ENCODE data around the gene MYBPH. TPM values are rescaled to one million over a fixed set of nuclear protein-coding genes. Genes with fewer than 3 reads are reported as not detected.

MYBPH gene
- 0.18 TPM for polyA plus RNA-seq (ENCODE audit: insufficient read length)
- long read RNA-seq, donor 1 = 0 reads
- long read RNA-seq, donor 2 = 0 reads
- long read RNA-seq, donor 3 = 0 reads
- long read RNA-seq, donor 4 = 0 reads
- long read RNA-seq, donor 5, partial matches to known transcripts = 0 of 1 reads
- long read RNA-seq, donor 5, other reads (novel, unspliced or antisense) = 0 of 1 reads
- long read RNA-seq, donor 6 = 0 reads
- long read RNA-seq, donor 7 = 0 reads
- long read RNA-seq, donor 8 = 0 reads

DNA sequence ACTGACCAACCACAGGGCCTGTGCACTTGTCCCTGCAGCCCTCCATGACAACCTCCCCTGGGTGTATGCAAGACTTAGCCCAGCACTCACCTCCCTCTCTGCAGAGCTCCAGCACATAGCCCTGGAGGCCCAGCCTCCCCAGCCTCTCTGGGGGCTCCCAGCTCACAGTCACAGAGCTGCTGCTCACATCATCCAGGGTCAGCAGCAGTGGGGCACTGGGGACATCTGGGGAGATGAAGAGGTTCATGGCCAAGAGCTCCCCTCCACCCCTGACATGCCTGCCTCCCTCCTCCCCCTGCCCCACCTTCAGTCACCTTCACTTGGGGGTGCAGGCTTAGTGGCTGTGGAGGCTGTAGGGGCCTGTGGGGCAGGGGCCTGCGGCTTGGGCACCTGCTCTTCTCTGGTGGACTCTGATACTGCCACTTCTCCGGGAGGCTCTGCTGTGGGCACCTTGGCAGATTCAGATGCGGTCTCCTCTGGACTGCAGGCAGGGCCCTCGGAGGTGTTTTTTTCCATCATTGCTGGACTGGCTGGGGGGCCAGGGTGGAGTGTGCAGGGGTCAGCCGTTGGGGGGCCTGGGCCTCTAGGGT lies at the start of gene MYBPH:
MYBPH (minus strand) TSS at position 590 of the 590 bp plus-strand sequence; CDS start at position 519, 71 bp downstream.
- no peak for DNase-seq

GRCh38 chr1:203225071-203225470 lies 49.4 kb upstream of the MYBPH start:
- no peak for DNase-seq

- no peak for DNase-seq
Observed at GRCh38 chr1:203223012-203223775, 47.6 kb upstream of the MYBPH start.

GRCh38 chr1:203219934-203220333 lies 44.3 kb upstream of the MYBPH start:
- no peak for DNase-seq

DNA sequence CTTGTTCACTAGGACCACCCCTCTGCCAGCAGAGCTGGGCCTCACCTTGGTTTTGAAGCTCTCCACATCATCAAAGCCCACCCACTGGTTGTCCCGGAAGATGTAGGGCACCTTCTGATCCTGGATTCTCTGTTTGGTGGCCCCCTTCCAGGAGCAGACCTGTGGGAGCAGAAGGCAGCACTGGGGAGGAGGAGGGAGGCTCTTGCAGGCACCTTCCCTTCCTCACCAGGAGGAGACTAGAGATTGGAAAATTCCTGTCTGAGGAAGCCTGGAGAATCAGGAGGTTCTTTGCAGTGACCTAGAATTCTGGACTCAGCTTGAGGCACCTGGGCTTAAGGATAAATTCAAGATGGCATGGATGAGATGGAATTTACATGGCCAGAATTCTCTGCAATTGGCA lies 43.5 kb upstream of the MYBPH start:
- DNase-seq = no peak

DNA sequence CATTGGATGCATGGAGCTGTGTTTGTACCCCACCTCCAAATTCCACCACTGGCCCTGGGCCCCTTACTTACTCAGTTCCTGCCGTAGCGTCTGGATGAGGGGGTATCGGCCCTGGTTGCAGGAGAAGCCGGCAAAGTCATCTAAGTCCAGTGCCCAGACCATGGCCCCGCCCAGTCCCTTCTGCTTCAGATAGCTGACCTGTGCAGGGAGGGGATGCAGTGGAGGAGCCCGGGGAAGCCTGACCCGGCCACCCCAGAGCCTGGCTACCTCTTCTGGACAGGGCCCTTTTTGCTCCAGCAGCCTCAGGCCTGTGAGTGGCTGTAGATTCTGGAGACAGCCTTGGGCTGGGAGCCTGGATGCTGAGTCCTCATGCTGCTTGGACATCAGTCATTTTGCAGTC lies 42.0 kb upstream of the MYBPH start:
- DNase-seq = no peak

DNA sequence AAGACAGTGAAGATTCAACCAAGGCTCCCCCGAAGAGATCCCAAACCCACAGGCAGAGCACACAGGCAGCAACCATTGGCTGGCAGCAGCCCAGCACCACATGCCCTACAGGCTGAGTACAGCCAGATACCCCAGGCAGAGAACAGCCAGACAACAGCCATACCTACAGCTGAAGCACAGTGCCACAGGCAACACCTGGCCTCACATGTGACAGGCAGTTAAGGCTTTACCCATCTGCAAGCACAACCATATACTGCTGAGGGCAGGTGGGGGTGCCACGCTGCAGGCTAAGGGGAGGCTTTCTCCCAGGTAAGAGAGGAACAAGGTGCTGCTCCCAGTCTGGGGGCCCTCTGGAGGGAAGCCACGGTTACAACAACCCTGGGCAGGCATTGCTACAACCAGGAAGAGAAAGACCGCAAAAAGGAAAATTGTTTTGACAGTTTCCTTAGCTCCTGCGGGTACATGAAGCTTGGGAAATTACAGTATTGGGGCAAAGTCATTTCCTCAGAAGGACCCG lies 41.6 kb upstream of the MYBPH start:
- no peak for DNase-seq

GRCh38 chr1:203216274-203217138 lies 40.9 kb upstream of the MYBPH start:
- peak; percentile 82 for DNase-seq

- no peak for DNase-seq
Observed at GRCh38 chr1:203215573-203215972, 39.9 kb upstream of the MYBPH start.

- DNase-seq = no peak
Observed at GRCh38 chr1:203214871-203215270, 39.2 kb upstream of the MYBPH start.

GRCh38 chr1:203213126-203213525 lies 37.5 kb upstream of the MYBPH start:
- no peak for DNase-seq

GRCh38 chr1:203211812-203212211 lies 36.2 kb upstream of the MYBPH start:
- DNase-seq = no peak

DNA sequence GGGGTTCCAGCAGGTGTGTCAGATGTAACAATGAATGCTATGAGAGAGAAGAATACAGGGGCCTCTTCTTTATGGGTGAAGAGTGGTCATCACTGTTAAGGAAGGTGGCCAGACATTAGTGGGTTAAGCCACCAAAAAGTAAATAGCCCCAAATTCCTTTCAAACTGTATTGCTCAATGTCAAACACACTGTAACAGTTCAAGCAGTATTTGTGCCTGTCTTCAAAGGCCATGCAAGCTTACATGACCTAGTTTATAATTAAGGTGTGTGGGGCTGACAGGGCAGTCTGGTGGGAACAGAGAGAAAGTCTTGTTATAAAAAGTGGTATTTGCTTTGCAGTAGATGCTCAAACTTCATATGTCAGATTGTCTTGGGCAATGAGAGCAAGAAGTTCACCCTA lies 35.4 kb upstream of the MYBPH start:
- DNase-seq = no peak

DNA sequence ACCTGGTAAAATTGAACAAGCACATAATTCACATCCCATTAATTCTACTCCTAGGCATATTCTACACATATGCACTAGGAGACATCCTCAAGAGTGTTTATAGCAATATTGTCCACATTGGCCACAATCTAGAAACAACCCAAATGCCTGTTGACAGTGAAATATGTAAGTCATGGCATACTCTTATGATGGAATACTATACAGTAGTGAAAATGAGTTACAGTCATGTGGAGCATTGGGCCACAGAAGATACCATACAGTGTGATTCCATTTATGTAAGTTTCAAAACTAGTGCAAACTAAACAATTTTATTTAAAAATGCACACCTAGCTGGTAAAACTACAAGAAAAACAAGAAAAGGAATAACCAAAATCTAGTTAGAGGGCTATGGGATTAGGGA lies 34.7 kb upstream of the MYBPH start:
- no peak for DNase-seq

DNA sequence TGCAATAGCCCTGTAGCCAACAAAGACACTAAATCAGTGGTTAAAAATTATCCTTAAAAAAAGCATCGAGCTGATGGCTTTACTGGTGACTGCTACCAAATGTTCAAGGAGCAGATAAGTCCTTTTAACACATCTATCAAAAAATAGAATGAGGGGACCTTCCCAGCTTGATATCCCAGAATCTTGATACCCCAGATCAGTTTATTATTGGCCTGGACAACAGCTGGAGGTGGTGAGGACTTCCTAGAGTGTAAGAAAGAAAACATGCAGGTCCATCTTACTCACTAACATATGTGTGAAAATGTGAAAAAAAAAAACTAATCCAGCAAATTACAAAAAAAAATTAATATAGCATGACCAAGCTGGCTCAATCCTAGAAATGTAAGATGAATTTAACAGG lies 32.6 kb upstream of the MYBPH start:
- DNase-seq = no peak

DNA sequence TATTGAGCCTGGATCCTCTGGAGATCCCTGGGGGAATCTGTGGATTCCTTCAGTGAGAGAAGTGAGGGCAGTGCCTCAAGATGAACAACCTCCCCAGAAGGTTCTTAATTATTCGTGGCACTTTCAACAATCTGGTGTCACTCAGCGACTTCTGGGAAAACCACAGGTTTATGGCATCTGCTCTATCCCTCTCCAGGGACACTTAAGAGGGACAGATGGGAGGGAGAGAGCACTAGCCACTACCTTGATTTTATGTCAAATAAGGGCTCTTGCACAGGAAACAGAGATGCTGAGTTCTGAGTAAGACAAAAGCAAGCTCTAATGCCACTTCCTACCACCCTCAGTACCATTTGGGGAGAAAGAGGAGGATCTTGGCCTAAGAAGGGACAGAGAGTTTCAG lies 32.1 kb upstream of the MYBPH start:
- no peak for DNase-seq

- DNase-seq = no peak
Observed at GRCh38 chr1:203206129-203206687, 30.6 kb upstream of the MYBPH start.

- DNase-seq = no peak
Observed at GRCh38 chr1:203204756-203205155, 29.1 kb upstream of the MYBPH start.

DNA sequence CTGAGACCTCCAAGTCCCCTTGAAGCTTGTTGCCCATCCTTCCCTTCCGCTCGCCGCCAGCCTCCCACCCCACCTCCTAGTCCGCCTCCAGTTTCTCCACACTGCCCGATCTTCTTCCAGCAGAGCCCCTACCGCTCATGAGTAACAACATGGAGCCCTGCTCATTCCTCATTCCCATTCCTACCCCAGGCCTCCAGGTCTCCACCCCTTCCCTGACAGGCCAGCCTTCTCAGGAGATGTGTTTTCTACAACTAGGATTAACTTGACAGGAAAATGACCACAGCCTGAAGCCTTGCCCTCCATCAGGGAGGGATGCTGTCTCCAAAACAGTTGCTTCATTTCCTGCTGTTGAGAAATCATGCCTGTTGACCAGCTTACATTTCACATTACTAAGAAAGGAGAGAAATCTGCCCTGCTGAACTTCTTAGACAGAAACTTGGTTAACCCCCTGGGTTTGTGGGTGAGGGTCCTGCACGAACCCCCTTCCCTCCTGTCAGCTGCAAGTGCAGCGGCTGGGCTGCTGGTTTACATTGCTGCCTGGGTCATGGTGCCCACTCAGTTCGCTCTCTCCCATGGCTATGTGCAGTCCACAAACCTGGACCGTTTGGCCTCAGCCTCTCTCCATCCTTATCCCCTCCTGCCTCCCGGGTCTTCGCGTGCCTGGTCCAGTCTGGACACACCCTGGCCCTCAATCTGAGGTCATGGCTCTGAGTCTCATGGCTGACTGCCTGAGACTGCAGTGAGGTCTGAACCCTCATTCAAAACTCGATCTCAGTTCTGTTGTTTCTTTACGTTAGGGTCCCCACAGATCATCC lies 27.0 kb upstream of the MYBPH start:
- no peak for DNase-seq

DNA sequence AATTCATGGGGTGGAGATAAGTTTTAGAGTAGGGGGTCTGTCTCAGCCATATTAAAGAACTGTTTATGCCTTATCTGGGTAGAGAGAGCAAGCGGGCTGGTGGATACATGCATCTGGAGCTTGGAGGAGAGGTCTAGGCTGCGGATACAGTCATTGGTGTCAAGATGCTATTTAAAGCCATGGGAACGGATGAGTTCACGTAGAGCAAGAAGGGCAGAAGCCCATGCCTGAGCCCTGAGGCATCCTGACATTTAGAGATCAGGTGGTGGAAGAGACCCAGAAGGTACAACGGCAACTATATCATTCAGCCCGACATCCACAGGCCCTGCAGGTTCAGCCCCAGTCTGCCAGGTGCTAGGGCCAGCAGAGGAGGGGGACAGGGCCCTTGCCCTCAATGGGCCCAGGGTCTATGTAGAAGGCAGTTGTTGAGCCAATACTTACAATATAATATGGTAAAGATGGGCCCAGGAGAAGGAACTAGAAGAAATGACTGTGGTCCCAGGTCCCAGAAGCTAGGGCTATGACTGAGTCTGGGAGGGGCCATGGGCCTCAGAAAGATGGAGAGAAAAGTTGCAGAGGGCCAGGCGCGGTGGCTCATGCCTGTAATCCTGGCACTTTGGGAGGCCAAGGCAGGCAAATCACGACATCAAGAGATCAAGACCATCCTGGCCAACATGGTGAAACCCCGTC lies 26.0 kb upstream of the MYBPH start:
- DNase-seq = no peak
